ENCODE measurements around the gene WFDC1. TPM values are rescaled to one million over a fixed set of nuclear protein-coding genes. Genes with fewer than 3 reads are reported as not detected.

The WFDC1 gene
- total and polyA plus RNA-seq, 2 donors (not counting 3 experiments of a cell fraction or from before 2014, with no cell fraction given) = not detected

GRCh38 chr16:84291226-84291625 lies 3.5 kb upstream of the WFDC1 start:
- H3K27ac ChIP-seq (ENCODE audit: insufficient read depth, low read depth, low read length) = no peak overlapping the region
- H3K27me3 ChIP-seq (ENCODE audit: control insufficient read depth in 2 of 2, insufficient read depth in 2 of 2, low read length in 2 of 2) = peaks cover 20 to 28% of the 10 kb centered on the region in 2 experiments
- no peaks in the 10 kb centered on the region for H3K36me3 ChIP-seq (ENCODE audit: control insufficient read depth in 2 of 2, extremely low read depth in 1 of 2, insufficient read depth in 2 of 2, low read length in 2 of 2)
- H3K9me1 ChIP-seq (replicated peaks; ENCODE audit: control insufficient read depth, extremely low read depth, insufficient read depth, low read length) = no peaks in the 10 kb centered on the region
- ChIA-PET CTCF (interaction anchor here (5.2 kb wide), 1 partner anchor 14 kb away, joined by 27 read pairs; no protein-coding TSS in a partner anchor), POLR2A (no interaction called here)
- DNase-seq (ENCODE audit: low read depth, low spot score) (no peak), FAIRE-seq (no peak)
- H4K20me1 ChIP-seq (replicated peaks; ENCODE audit: control insufficient read depth, extremely low read depth, insufficient read depth, low read length) = no peaks in the 10 kb centered on the region
- intact Hi-C loops (cut with micrococcal nuclease) = no loop called here
- no TSS peak for BruUV-seq (replicated peaks)
- H3K9me3 ChIP-seq (replicated peaks; ENCODE audit: control insufficient read depth, insufficient read depth, low read length) = no peaks in the 10 kb centered on the region
- no peak overlapping the region for H2AFZ ChIP-seq (ENCODE audit: low read depth, low read length)
- H3K79me2 ChIP-seq (ENCODE audit: control insufficient read depth, insufficient read depth, low read length) = no peaks in the 10 kb centered on the region
- dilution Hi-C loops (cut with MboI; ENCODE audit: extremely low pct_ligation_motif_present, low sequenced_read_pairs) = no loop called here
- H3K4me3 ChIP-seq (replicated peaks in 1 of 3; ENCODE audit: insufficient read depth in 1 of 3, low read depth in 1 of 3, low read length in 3 of 3) = no peak overlapping the region
- H3K9ac ChIP-seq (replicated peaks; ENCODE audit: extremely low read depth, insufficient read depth, low read length) = no peak overlapping the region
- no peak for TF ChIP-seq MAX (IDR thresholded peaks at IDR 0.05; ENCODE audit: insufficient read depth, insufficient read length)
- no peak for TF ChIP-seq EZH2 (IDR thresholded peaks at IDR 0.05; ENCODE audit: borderline replicate concordance, low read depth, low read length, severe bottlenecking)
- no peak for TF ChIP-seq GATA2 (IDR thresholded peaks at IDR 0.05; ENCODE audit: insufficient read depth, insufficient read length, low read depth, low read length)
- no peak for TF ChIP-seq POLR2A (IDR thresholded peaks at IDR 0.05; ENCODE audit: low read depth, low read length)
- TF ChIP-seq FOS (IDR thresholded peaks at IDR 0.05; ENCODE audit: borderline replicate concordance, insufficient read depth, low read length) = no peak
- TF ChIP-seq CTCF (IDR thresholded peaks at IDR 0.05; ENCODE audit: extremely low read depth in 1 of 2, insufficient read depth in 1 of 2, low read depth in 1 of 2, low read length in 2 of 2) = no peak
- no peak for TF ChIP-seq JUN (IDR thresholded peaks at IDR 0.05; ENCODE audit: borderline replicate concordance, insufficient read depth, insufficient read length, low read depth)
- no peak overlapping the region for H3K4me2 ChIP-seq (ENCODE audit: insufficient read depth, low read length)
- no peaks in the 10 kb centered on the region for H3K4me1 ChIP-seq (ENCODE audit: control insufficient read depth, extremely low read depth, insufficient read depth, low read length)
